ENCODE data around the gene SFT2D3. TPM values are rescaled to one million over a fixed set of nuclear protein-coding genes. Genes with fewer than 3 reads are reported as not detected.
A peak's percentile ranks its signal among the peaks of the same experiment; 100 is the strongest.

The SFT2D3 gene
- total and polyA plus RNA-seq, 2 of the 13 experiments (the other 11 are each of a cell fraction or from before 2014, with no cell fraction given): 8.3 to 9.4 TPM

DNA sequence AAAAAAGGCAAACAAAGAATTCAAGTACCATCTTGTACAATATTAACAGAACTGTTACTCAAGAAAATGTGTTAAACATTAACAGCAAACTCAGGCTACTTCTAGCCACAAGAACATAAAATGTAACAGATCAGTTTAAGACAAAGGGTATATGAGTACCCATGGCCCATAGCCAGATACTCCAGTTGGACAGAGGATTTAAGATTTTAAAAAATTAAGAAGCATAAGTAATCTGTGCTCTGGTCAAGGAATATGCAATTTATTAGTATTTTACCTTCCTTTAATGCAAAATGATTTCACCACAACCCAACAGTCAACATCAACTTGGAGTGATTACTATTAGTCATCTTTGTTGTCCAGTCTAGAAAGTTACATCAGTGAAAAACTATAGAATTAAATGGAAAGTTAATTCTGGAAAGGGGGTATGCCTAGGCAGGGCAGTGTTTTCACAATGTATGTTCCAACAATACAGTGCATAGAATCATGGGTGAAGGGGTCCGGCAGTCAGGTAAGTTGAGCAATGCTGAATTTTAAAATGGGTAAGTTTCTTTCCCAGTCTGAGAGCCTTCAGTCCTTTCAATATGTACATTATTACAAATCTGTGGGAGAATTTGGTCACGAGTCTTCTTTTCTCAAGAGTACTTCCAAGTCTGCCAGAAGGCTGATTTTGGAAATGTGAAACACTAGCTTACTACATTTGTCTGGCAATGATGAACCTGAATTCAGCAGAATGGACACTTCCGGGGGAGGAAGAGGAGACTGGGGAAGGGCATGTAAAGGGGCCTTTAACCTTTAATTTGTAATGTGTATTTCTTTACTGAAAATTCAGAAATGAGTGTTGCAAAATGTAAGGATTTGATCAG is 34.5 kb downstream of the SFT2D3 start (continued):
- TF ChIP-seq CEBPB (IDR thresholded peaks at IDR 0.05; ENCODE audit: borderline replicate concordance, low read depth, low read length): peak; percentile 20; the same call in 1 of the 2 replicates
- TF ChIP-seq NCOA5 (CRISPR knock-in tag; IDR thresholded peaks at IDR 0.05): no peak
- TF ChIP-seq CBX5 (CRISPR knock-in tag; IDR thresholded peaks at IDR 0.05; ENCODE audit: borderline replicate concordance): no peak
- TF ChIP-seq TMF1 (CRISPR knock-in tag; IDR thresholded peaks at IDR 0.05; ENCODE audit: low read depth): no peak
- TF ChIP-seq NFYB (CRISPR knock-in tag; IDR thresholded peaks at IDR 0.05): no peak
- TF ChIP-seq, protein P1, sequence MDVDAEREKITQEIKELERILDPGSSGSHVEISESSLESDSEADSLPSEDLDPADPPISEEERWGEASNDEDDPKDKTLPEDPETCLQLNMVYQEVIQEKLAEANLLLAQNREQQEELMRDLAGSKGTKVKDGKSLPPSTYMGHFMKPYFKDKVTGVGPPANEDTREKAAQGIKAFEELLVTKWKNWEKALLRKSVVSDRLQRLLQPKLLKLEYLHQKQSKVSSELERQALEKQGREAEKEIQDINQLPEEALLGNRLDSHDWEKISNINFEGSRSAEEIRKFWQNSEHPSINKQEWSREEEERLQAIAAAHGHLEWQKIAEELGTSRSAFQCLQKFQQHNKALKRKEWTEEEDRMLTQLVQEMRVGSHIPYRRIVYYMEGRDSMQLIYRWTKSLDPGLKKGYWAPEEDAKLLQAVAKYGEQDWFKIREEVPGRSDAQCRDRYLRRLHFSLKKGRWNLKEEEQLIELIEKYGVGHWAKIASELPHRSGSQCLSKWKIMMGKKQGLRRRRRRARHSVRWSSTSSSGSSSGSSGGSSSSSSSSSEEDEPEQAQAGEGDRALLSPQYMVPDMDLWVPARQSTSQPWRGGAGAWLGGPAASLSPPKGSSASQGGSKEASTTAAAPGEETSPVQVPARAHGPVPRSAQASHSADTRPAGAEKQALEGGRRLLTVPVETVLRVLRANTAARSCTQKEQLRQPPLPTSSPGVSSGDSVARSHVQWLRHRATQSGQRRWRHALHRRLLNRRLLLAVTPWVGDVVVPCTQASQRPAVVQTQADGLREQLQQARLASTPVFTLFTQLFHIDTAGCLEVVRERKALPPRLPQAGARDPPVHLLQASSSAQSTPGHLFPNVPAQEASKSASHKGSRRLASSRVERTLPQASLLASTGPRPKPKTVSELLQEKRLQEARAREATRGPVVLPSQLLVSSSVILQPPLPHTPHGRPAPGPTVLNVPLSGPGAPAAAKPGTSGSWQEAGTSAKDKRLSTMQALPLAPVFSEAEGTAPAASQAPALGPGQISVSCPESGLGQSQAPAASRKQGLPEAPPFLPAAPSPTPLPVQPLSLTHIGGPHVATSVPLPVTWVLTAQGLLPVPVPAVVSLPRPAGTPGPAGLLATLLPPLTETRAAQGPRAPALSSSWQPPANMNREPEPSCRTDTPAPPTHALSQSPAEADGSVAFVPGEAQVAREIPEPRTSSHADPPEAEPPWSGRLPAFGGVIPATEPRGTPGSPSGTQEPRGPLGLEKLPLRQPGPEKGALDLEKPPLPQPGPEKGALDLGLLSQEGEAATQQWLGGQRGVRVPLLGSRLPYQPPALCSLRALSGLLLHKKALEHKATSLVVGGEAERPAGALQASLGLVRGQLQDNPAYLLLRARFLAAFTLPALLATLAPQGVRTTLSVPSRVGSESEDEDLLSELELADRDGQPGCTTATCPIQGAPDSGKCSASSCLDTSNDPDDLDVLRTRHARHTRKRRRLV (CRISPR knock-in tag; IDR thresholded peaks at IDR 0.05): no peak
- TF ChIP-seq ZNF644 (CRISPR knock-in tag; IDR thresholded peaks at IDR 0.05; ENCODE audit: low read depth): 0 out of 2 replicates have a peak, but pooled peaks have one; percentile 32
- TF ChIP-seq FOXP1 (IDR thresholded peaks at IDR 0.05): 0 out of 2 replicates have a peak, but pooled peaks have one; percentile 21
- TF ChIP-seq FOXP1 (CRISPR knock-in tag; IDR thresholded peaks at IDR 0.05): peak; percentile 55; the same call in 1 of the 2 replicates
- TF ChIP-seq ZNF589 (CRISPR knock-in tag; conservative IDR thresholded peaks at IDR 0.05): no peak
- TF ChIP-seq, protein P2, sequence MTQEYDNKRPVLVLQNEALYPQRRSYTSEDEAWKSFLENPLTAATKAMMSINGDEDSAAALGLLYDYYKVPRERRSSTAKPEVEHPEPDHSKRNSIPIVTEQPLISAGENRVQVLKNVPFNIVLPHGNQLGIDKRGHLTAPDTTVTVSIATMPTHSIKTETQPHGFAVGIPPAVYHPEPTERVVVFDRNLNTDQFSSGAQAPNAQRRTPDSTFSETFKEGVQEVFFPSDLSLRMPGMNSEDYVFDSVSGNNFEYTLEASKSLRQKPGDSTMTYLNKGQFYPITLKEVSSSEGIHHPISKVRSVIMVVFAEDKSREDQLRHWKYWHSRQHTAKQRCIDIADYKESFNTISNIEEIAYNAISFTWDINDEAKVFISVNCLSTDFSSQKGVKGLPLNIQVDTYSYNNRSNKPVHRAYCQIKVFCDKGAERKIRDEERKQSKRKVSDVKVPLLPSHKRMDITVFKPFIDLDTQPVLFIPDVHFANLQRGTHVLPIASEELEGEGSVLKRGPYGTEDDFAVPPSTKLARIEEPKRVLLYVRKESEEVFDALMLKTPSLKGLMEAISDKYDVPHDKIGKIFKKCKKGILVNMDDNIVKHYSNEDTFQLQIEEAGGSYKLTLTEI (CRISPR knock-in tag; conservative IDR thresholded peaks at IDR 0.05): no peak
- TF ChIP-seq RORA (CRISPR knock-in tag; IDR thresholded peaks at IDR 0.05): no peak
- no peak for TF ChIP-seq ZNF572 (CRISPR knock-in tag; IDR thresholded peaks at IDR 0.05)
- peak; percentile 54; the same call in 1 of the 2 replicates for TF ChIP-seq CEBPG (CRISPR knock-in tag; IDR thresholded peaks at IDR 0.05)
- no peak for TF ChIP-seq MBNL3 (CRISPR knock-in tag; conservative IDR thresholded peaks at IDR 0.05)
- no peak for TF ChIP-seq BORCS8-MEF2B (CRISPR knock-in tag; IDR thresholded peaks at IDR 0.05)
- TF ChIP-seq, protein P3, sequence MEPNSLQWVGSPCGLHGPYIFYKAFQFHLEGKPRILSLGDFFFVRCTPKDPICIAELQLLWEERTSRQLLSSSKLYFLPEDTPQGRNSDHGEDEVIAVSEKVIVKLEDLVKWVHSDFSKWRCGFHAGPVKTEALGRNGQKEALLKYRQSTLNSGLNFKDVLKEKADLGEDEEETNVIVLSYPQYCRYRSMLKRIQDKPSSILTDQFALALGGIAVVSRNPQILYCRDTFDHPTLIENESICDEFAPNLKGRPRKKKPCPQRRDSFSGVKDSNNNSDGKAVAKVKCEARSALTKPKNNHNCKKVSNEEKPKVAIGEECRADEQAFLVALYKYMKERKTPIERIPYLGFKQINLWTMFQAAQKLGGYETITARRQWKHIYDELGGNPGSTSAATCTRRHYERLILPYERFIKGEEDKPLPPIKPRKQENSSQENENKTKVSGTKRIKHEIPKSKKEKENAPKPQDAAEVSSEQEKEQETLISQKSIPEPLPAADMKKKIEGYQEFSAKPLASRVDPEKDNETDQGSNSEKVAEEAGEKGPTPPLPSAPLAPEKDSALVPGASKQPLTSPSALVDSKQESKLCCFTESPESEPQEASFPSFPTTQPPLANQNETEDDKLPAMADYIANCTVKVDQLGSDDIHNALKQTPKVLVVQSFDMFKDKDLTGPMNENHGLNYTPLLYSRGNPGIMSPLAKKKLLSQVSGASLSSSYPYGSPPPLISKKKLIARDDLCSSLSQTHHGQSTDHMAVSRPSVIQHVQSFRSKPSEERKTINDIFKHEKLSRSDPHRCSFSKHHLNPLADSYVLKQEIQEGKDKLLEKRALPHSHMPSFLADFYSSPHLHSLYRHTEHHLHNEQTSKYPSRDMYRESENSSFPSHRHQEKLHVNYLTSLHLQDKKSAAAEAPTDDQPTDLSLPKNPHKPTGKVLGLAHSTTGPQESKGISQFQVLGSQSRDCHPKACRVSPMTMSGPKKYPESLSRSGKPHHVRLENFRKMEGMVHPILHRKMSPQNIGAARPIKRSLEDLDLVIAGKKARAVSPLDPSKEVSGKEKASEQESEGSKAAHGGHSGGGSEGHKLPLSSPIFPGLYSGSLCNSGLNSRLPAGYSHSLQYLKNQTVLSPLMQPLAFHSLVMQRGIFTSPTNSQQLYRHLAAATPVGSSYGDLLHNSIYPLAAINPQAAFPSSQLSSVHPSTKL (CRISPR knock-in tag; IDR thresholded peaks at IDR 0.05): peak; percentile 41; the same call in 1 of the 2 replicates
- no peak for TF ChIP-seq RXRA (CRISPR knock-in tag; IDR thresholded peaks at IDR 0.05)

Data from HepG2 (cell line).